SK-N-SH (cell line): Measurements from ENCODE around the gene PAX9.

Experiments
- CTCF ChIP-seq: fragments of 200-600 bp; sonication (generic); IDR thresholded peaks from 2 replicates; pipeline ENCODE4 v1.6.1; 2017; ENCODE audit warnings: antibody characterized with exemption, mild to moderate bottlenecking, moderate library complexity
- FOXM1 ChIP-seq: IDR thresholded peaks from 2 replicates; pipeline ENCODE4 v1.4.0; 2012; ENCODE audit warnings: low read depth, mild to moderate bottlenecking
- JUND ChIP-seq: IDR thresholded peaks from 2 replicates; pipeline ENCODE4 v1.4.0; 2012
- MAX ChIP-seq: IDR thresholded peaks from 2 replicates; pipeline ENCODE4 v1.4.0; 2012; ENCODE audit warnings: low read depth
- MXI1 ChIP-seq: IDR thresholded peaks from 2 replicates; pipeline ENCODE4 v1.6.1; 2012; ENCODE audit warnings: mild to moderate bottlenecking, low read depth, low read length, improper control_type of control experiment
- NFIC ChIP-seq: IDR thresholded peaks from 2 replicates; pipeline ENCODE4 v1.4.0; 2012; ENCODE audit warnings: borderline replicate concordance
- SIN3A ChIP-seq: IDR thresholded peaks from 2 replicates; pipeline ENCODE4 v1.6.1; 2012; ENCODE audit warnings: low read depth, mild to moderate bottlenecking, low read length, moderate library complexity, borderline replicate concordance
- TAF1 ChIP-seq: IDR thresholded peaks from 2 replicates; pipeline ENCODE4 v1.6.1; 2012; ENCODE audit warnings: low read depth, mild to moderate bottlenecking, low read length, moderate library complexity, borderline replicate concordance
- ZBTB33 ChIP-seq: IDR thresholded peaks from 2 replicates; pipeline ENCODE4 v1.4.0; 2012; ENCODE audit warnings: low read depth, borderline replicate concordance

- no peak for TF ChIP-seq JUND
- TF ChIP-seq MAX = no peak
- no peak for TF ChIP-seq CTCF
- no peak for TF ChIP-seq ZBTB33
- no peak for TF ChIP-seq TAF1
- no peak for TF ChIP-seq NFIC
- TF ChIP-seq FOXM1 = no peak
- no peak for TF ChIP-seq MXI1
- TF ChIP-seq SIN3A = no peak
These were observed 739 bp upstream of the PAX9 start for GRCh38 chr14:36660736-36661505.
